ENCODE measurements around the gene CHCHD6. TPM values are rescaled to one million over a fixed set of nuclear protein-coding genes. Genes with fewer than 3 reads are reported as not detected.

The CHCHD6 gene
- total and polyA plus RNA-seq, 2 donors from 2014 or later = 10.7 to 35.2 TPM

- H3K9ac ChIP-seq (ENCODE audit: low read length in 3 of 3) = no peak overlapping the region
These were observed 191.4 kb downstream of the CHCHD6 start for GRCh38 chr3:126895178-126896066.

DNA sequence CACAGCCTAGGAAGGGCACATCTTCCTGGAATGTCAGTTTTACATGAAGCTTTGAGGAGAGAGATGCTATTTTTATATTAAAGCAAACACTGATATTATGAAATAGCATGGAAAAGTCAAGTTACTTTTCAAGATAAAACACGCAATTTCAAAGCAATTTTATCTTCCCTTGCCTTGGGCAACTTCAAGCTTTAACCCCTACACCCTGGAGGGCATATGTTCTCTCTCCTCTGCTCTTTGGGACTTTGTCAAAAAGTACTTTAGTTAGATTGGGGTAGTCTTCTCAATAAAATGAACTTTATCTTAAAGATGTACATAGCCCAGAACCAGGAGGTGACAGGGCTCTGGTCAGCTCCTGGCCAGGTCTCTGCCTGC, 192.0 kb downstream of the CHCHD6 start:
- no peaks in the 10 kb centered on the region for H3K27me3 ChIP-seq (ENCODE audit: control insufficient read depth, insufficient read depth, low read length)
- H3K27ac ChIP-seq (ENCODE audit: low read depth in 2 of 2, low read length in 2 of 2) = no peak overlapping the region
- no peaks in the 10 kb centered on the region for H3K36me3 ChIP-seq (ENCODE audit: control insufficient read depth in 2 of 3, insufficient read depth in 3 of 3, low read length in 3 of 3)
- DNase-seq (no peak), FAIRE-seq (no peak)
- TF ChIP-seq CTCF (IDR thresholded peaks at IDR 0.05; ENCODE audit: borderline replicate concordance, extremely low read depth, insufficient read depth) = no peak
- no peak overlapping the region for H3K9ac ChIP-seq (ENCODE audit: low read length in 3 of 3)
- intact Hi-C loops (cut with DNase I) = no loop called here
- H3K4me3 ChIP-seq (ENCODE audit: low read length in 3 of 3) = no peak overlapping the region
- H3K4me1 ChIP-seq (ENCODE audit: control insufficient read depth in 2 of 3, insufficient read depth in 2 of 3, low read depth in 1 of 3, low read length in 3 of 3) = no peaks in the 10 kb centered on the region
- no peaks in the 10 kb centered on the region for H3K9me3 ChIP-seq (ENCODE audit: control insufficient read depth in 2 of 3, insufficient read depth in 1 of 3, low read length in 3 of 3)

More at GRCh38 chr3:126895178-126896066, 191.4 kb downstream of the CHCHD6 start:
- H3K36me3 ChIP-seq (ENCODE audit: control insufficient read depth in 2 of 3, insufficient read depth in 3 of 3, low read length in 3 of 3) = no peaks in the 10 kb centered on the region
- no peak for FAIRE-seq
- no peaks in the 10 kb centered on the region for H3K9me3 ChIP-seq (ENCODE audit: control insufficient read depth in 2 of 3, insufficient read depth in 1 of 3, low read length in 3 of 3)
- DNase-seq = no peak
- no peak overlapping the region for H3K27ac ChIP-seq (ENCODE audit: low read depth in 2 of 2, low read length in 2 of 2)
- intact Hi-C loops (cut with DNase I) = no loop called here
- H3K4me1 ChIP-seq (ENCODE audit: control insufficient read depth in 2 of 3, insufficient read depth in 2 of 3, low read depth in 1 of 3, low read length in 3 of 3) = no peaks in the 10 kb centered on the region
- H3K4me3 ChIP-seq (ENCODE audit: low read length in 3 of 3) = no peak overlapping the region
- H3K27me3 ChIP-seq (ENCODE audit: control insufficient read depth, insufficient read depth, low read length) = no peaks in the 10 kb centered on the region
- TF ChIP-seq CTCF (IDR thresholded peaks at IDR 0.05; ENCODE audit: borderline replicate concordance, extremely low read depth, insufficient read depth) = no peak

- Histone ChIP-seq H3K27ac (ENCODE audit: low read depth in 2 of 2, low read length in 2 of 2) (no peak overlapping the region), H3K9me3 (ENCODE audit: control insufficient read depth in 2 of 3, insufficient read depth in 1 of 3, low read length in 3 of 3) (no peaks in the 10 kb centered on the region), H3K27me3 (ENCODE audit: control insufficient read depth, insufficient read depth, low read length) (no peaks in the 10 kb centered on the region), H3K4me1 (ENCODE audit: control insufficient read depth in 2 of 3, insufficient read depth in 2 of 3, low read depth in 1 of 3, low read length in 3 of 3) (no peaks in the 10 kb centered on the region), H3K4me3 (ENCODE audit: low read length in 3 of 3) (no peak overlapping the region), H3K9ac (ENCODE audit: low read length in 3 of 3) (no peak overlapping the region), H3K36me3 (ENCODE audit: control insufficient read depth in 2 of 3, insufficient read depth in 3 of 3, low read length in 3 of 3) (no peaks in the 10 kb centered on the region)
- FAIRE-seq (no peak), DNase-seq (no peak)
- no peak for TF ChIP-seq CTCF (IDR thresholded peaks at IDR 0.05; ENCODE audit: borderline replicate concordance, extremely low read depth, insufficient read depth)
- intact Hi-C loops (cut with DNase I) = no loop called here
These were observed 192.9 kb downstream of the CHCHD6 start for GRCh38 chr3:126896968-126897367.

All from kidney (tissue), 14 donors.